HG03457 (cell line): Measurements from ENCODE around the gene ZSWIM8.
"Not testable (repeated sequence)": the region's sequence is repeated elsewhere in the genome, so short reads cannot be mapped to it uniquely, and the experiment has no call there.

ENCODE experiments used
- ATAC-seq: cut with Tn5 transposase; IDR thresholded peaks from one replicate; pipeline ENCODE4 v1.9.1; 2021; ENCODE audit warnings: moderate number of reproducible peaks; ENCODE audit not compliant: unreplicated experiment

Gene ZSWIM8

DNA sequence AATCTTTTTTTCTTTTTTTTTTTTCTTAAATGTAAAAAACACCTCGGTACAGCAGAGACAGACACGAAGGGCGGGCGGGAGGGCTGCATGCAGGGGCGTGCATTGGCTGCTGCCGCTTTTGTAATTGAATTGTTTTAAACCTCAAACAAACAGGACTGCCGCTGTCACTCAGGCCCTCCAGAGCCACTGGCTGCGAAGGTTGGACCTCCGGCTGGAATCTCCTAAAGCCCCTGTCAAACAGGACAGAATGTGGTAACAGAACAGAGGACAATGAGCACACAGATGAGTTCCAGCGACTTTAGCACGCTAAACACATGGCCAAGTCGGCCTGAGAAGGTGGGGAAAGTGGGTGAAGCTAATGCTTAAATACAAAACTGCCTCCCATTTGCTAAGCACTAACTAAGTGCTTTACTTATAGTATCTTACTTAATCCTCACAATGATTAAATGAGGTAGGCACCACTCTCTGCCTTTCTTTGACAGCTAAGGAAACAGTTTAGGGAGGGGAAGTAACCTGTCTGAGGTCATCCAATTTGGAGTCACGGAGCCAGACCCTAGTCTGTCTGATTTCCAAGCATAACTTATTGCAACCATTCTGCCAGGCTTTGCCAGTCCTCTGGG lies 29.0 kb downstream of the ZSWIM8 start:
- ATAC-seq: no peak

DNA sequence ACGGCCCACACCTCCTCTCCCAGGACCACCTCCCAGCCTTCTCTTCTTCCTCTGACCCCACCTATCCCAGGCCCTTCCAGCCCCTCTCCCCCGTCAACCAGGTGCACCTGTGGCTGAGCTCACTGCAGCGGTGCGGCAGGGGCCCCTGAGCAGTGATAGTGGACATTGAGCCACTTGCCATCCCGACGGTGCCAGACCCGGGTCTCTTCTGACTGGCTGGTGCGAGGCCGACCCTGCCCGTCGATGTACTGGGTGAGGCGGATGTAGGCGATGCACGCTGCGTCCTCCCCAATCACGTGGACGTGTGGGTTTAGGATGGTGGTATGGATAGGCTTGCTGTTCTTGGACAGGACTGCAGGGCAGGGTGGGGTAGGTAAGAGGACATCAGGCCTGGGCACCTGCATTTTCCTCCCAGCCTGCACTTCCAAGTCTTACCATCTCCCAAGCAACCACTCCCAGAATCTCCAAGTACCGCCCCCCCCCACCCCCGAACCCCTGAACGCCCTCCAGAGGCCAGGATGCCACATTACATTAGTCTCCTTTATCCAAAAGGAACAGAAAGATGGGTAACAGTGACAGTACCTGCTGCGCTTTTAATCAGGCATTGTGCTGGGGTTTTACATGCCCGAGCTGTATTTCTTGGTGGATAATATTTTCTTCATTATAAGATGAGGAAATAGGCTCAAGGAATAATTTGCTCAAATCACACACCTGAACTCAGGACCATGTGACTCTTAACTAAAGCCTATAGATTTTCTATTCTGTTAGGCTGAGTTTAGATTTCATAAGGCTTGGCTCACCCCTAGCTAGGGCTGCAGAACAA lies 29.7 kb downstream of the ZSWIM8 start:
- no peak for ATAC-seq

DNA sequence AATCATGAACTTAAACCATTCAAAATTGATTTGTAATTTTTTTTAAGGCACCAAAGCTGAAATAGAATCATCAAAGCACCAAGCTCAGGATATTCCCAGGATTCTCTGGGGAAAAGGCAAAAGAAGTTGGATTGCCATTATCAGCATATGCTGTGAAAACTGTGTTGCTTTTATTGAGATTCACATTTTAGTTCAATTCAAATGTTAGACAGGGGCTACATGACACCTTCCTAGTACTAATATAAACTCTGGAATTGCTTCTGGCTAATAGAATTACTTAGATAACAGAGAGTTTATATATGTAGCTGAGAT lies 30.3 kb downstream of the ZSWIM8 start:
- no peak for ATAC-seq

DNA sequence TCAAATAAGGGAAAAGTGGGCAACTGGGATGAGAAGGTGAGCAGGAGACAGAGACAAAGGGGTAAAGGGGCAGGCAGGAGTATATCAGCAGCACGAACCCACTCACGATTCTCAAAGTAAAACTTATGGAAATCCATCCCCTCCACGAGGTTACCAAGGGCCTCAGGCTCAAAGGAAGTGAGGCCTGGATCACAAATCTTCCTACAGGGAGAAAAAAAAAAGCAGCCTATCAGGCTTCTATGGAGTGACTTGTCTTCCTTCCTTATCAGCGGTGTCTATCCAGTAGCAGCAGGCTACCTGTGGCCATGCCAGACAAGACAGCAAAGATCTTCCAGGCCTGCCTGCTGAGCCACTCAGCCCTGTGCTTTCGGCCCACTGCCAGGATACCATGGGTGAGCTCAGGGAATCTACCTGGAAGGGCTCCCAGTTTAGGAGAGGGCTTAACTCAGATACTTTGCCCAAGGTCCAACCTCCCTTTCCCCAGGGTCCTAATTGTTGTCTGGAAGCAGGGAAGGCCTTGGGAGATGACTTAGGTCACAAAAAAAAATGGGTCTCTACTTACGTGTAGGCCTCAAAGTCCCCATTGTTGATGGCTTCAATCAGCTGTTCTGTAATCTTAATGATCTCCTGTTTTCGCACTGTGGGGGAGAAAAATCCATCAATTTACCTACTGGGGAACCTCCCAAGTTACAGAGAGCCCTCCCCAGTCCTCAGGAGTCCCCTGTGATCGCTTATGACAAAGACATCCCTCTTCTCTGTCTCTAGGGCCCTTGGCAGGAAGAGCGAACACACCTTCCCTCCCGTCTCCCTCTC lies 31.7 kb downstream of the ZSWIM8 start:
- no peak for ATAC-seq

DNA sequence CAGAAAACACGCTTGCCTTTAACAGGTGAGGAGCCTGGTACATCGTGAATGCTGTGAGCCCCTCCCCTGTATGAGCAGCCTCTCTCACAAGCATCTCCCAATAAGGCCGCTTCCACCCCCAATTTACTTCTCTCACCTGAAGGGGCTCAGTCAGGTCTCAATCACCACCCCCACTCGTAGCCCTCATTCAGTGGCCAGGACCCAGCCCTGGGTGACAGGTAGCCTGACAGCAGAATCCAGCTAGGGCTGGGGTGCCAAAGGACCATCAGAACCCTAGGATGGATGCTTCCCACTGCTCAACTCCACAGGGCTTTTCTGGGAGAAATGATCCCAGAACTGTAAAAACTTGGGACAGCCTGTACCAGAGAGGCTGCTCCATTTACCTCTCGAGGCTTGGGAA lies 32.4 kb downstream of the ZSWIM8 start:
- no peak for ATAC-seq

DNA sequence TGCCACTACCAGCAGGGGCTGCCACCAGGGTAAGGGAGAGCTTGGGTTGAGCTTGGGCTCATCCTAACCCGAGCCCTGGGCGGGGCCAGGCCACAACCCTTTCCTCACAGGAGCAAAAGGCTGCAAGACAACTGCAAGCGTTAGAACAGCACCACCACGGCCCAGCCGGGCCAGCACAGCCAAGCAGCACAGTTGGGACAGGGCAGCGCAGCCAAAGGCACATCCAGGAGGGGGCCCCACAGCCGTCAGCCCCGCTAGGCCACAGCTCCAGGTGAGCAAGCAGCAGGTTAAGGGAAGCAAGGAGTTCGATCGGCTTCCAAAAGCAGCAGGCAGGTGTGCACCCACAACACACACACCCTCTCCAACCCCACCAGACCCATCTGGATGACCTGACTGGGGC lies 33.0 kb downstream of the ZSWIM8 start:
- ATAC-seq: no peak

DNA sequence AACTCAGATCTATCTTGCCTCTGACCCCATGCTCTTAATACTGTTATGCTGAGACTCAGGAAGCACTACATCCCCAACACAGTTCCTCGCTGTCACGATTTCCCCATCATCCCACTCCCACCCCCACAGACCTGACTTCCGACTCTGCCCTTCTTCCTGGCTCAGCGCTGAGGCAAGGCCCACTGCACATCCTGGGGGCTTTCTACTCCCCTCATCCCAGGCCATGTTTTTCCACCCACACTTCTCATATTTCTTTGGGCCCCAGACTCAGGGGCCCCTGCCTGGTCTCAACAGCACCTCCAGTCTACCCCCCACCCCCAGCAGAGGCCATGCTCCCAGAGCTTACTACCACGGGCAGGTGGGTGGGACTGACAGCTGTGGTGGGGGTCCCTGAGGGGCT lies 33.7 kb downstream of the ZSWIM8 start:
- ATAC-seq: no peak

DNA sequence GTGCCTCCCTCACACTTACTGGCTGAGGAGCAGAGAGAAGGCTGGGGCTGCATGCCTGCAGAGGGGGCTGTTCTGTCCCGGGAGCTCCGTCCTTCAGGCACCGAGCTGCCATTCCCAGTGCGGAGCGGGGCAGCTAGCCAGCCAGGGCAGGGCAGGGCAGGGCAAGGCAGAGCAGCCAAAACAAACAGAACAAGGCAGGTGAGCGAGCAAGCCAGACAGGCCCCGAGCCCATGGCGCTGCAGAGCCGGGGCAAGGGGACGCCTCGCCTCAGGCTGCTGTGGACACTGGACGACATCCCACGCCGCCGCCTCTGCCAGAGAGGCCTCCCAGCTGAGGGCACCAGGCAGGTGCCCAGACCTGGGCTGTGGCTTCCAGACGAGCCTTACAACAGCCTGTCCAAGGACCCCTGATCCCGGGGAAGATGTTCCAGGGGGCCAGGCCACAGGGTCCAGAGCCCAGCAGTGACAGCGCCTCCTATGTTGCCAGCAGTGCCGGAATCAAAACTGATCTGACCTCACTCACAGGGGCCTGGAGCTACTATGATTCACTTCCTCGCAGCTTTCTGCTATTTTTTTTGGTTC lies 34.2 kb downstream of the ZSWIM8 start:
- no peak for ATAC-seq

DNA sequence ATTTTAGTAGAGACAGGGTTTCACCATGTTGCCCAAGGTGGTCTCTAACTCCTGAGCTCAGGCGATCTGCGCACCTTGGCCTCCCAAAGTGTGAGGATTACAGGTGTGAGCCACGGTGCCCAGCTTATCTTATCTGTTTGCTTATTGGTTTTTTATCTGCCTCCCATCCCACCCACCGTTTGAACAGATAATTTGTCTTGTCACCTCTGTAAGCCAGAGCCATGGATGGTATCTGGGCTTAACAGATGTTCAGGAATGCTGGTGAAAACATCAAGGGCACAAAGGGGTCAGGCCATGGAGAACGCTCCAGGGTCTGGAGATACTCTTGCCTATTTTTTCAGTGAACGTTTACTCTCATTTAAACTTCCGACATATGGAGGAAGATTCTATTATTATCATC lies 38.0 kb downstream of the ZSWIM8 start:
- no peak for ATAC-seq

DNA sequence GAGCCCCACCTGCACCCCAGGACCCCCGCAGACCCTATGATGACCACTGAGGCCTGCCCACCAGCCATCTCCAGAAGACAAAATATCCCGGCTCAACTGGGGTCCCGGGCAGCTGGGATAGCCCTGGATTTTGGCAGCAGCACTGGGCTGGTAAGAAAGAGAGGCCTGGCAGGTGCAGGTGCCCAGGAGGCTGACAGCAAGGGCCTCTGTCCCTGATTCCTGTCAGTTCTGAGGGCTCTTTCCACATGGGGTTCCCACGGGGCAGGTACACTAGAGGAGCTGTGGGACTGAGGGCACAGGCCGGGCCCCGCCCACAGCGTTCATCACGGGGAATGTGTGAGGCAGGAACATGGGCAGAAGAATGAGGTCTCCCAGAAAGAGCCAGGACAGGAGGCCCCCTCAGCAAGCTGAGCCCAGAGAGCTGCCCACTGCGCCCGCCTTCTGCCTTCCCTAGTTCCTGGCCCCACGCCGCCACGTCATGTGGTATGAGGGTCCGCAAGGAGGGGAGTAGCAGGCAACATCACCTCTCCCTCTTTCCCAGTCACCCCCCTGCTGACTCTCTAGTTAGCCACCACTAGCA lies 38.8 kb downstream of the ZSWIM8 start:
- no peak for ATAC-seq

DNA sequence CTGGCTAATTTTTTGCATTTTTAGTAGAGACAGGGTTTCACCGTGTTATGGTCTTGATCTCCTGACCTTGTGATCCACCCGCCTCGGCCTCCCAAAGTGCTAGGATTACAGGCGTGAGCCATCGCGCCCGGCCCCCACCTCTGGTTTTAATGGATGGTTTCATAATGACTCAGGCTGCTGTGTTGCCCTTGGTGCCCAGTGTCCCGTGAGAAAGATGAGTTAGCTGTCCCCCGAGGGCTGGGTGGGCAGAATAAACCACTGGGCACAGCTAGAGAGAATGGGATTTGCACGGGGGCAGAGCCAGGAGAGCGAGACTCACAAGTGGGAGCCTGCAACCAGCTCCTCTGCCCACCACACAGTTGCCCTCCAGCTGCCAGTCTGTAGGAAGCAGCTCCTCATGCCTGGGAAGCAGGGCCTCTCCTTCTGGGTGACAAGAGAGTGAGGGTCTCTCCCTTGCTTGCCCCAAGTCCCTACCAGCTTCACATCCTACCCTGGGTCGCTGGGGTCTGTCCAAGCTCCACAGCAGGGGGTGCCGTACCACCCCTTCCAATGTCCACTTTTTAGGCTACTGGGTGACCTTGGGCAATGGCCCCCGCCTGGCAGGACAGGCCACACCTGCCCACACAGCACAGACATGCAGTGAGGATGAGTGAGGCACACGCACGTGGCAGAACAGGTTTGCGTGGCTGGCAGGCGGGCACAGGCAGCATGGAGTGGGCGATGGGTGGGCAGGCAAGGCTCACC lies 42.1 kb downstream of the ZSWIM8 start:
- no peak for ATAC-seq

DNA sequence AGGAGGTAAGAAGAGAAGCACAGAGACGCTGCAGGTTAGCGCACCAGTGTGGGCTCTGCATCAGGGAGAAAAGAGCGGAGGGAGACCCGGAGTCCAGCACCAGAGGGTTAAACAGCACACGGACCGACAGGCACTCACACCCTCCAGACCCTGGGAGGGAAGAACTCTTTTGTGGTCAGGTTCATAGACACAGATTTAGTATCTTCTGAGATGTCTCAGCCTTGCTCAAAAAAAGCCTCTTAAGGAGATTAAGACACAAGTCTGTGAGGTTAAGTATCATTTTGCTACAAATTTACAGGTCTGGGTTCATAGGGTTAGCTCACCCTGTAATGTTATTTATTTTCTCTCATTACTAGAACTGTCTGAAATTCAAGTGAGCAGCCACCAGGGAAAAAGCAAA lies 42.8 kb downstream of the ZSWIM8 start:
- no peak for ATAC-seq

DNA sequence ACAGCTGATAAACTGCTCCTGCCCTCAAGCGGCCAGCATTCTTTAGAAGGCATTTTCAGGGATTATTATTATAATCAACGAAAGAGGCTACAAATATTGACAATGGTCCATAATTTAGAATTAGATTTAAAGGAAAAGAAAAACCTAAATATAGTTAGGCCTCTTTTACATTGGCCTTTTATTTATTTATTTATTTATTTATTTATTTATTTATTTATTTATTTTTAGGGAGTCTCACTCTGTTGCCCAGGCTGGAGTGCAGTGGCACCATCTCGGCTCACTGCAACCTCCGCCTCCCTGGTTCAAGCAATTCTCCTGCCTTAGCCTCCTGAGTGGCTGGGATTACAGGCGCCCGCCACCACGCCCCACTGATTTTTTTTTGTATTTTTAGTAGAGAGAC lies 43.7 kb downstream of the ZSWIM8 start:
- ATAC-seq: not testable (repeated sequence)

DNA sequence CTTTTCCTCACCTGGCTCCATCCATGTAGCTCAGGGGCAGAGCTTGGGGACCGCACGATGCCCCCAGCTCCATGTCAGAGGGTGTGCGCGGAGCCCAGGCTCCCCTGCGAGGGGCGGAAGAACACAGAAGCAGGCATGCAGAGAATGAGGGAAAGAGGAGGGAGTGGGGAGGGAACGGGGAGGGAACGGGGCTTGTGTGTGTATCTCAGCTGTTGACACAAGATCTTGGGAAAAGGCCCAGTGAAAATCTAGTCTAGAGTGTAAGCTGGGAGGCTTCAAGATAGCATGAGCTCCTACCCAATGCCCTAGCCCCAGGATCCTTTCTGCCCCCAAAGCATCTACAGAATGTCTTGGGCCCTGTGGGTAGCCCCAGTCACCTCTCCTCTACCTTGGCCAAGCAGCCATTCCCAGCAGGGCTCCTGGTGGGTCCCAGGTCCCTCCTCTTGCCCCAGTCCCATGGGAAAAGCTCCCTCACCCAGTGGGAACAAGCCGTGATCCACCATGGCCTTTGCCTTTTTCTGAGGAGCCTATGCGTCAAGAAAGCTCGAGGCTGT lies 51.1 kb downstream of the ZSWIM8 start:
- no peak for ATAC-seq

DNA sequence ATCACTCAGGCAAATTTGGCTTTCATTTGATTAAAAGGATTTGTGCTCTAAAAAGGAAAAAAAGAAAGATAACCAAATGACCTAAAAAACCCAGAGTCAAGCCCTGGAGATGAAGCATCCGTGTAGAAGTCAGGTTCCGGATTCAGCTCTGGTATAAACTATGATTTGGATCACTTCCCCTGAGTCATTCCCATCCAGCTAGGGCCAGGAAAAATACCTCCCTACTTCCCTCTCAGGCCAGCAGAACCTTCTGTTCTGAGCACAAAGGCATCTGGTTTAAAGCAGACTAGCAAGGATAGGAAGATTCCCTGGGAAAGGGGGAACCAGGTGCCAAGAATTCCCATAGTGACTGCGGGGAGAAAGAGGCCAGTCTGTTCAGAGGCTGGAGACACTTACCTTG lies 51.7 kb downstream of the ZSWIM8 start:
- no peak for ATAC-seq

DNA sequence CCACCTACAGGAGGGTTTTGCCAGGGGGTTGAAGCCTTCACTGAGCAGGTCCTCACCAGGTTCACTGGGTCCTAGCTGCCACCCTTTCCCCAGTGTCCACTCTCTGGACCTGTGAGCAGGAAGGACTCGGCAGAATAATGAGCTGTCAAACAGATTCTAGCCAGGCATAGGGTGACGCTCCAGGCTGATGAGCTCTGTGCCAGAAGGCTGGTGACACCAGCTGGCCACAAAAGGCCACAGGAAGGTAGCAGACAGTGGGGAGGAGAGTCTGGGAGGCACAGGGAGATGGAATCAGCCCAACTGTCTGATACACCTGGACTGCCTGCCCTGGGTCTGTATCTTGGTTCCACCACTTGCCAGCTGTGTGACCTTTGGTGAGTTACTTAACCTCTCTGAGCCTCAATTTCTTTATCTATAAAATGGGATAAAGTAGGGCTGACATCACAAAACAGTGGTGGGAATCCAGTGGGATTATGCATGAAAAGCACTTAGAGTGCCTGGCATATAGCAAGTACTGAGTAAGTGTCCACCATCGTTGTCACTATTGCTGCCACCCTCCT lies 52.7 kb downstream of the ZSWIM8 start:
- no peak for ATAC-seq

DNA sequence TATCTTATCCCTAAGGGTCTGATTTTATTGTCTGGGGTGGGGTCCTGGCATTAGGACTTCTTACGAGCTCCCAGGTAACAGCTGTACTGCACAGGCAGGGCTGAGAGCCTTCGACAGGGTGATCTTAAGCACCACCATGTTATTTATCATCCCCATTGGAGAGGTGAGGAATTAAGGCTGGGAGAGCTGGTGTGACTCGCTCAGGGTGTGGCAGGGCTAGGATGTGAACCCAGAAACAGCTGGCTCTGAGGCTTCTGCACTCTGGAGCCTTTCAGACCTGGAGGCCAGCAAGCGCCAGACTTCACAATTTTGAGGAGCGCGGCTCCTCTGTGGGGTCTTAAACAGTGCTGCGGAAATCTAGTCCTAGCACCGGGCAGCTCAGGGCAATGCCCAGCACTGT lies 53.4 kb downstream of the ZSWIM8 start:
- ATAC-seq: no peak

DNA sequence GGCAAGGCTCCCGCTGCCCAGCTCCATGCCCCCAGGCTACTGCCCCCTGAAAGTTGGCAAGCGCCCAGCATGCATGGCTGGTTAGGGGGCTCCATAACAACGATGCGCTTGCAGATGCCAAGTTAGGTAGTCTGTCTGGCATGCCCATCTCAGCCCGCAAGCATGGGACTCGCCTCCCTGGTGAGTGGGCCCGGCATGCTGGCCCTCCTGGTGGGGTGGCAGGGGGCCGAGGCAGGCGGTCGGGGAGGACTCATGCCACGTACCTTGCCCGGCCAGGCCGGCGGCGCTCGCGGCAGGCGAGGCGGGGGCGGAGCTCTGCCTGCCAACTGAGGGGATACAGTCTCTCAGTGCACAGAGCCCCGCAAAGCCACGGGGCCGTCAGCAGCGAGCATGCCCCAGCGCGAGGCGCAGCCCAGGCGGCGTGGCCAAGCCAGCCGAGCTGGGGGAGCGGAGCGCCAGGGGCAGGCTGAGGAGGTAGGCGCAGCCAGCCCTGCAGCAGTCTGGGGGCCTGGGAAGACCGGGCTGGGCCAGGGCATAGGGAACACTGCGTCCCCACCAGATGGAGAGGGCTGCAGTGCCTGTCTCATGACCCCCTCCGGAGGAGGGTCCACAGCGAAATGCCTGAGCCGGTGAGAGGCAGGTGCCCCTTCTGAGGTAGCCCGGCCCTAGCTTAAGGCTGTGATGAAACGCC lies 54.0 kb downstream of the ZSWIM8 start:
- no peak for ATAC-seq

DNA sequence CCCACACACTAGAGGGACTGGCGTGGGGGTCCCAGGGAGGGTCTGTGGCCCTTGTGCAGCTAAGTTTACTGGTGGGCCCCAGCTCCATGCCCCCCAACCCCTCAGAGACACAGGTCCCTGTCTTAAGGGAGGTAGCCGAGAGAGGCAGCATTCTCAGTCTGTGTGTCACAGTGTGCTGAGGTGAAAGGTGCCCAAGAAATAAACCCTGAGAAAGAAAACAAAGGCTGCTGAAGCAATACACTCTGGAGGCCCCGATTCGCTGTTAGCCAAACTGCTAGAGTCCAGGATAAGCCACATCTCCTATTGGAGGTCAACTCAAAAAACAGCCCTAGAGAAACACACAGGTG lies 54.6 kb downstream of the ZSWIM8 start:
- no peak for ATAC-seq
